Stimulated activated CD4-positive, alpha-beta T cell treated with anti-CD3 and anti-CD28 coated beads, Interleukin-1b, Interleukin-23, amount 100 ng/mL, for 4 hours (primary cell): ENCODE data around the gene DQX1.
"Not testable (repeated sequence)": the region's sequence is repeated elsewhere in the genome, so short reads cannot be mapped to it uniquely, and the experiment has no call there.

Experiments used
- DNase-seq, 2 donors: peaks; one replicate each; pipeline ENCODE4 v3.0.0-alpha.2; 2020; ENCODE audit warnings: low read depth in 2 of 2

DQX1 gene, protein sequence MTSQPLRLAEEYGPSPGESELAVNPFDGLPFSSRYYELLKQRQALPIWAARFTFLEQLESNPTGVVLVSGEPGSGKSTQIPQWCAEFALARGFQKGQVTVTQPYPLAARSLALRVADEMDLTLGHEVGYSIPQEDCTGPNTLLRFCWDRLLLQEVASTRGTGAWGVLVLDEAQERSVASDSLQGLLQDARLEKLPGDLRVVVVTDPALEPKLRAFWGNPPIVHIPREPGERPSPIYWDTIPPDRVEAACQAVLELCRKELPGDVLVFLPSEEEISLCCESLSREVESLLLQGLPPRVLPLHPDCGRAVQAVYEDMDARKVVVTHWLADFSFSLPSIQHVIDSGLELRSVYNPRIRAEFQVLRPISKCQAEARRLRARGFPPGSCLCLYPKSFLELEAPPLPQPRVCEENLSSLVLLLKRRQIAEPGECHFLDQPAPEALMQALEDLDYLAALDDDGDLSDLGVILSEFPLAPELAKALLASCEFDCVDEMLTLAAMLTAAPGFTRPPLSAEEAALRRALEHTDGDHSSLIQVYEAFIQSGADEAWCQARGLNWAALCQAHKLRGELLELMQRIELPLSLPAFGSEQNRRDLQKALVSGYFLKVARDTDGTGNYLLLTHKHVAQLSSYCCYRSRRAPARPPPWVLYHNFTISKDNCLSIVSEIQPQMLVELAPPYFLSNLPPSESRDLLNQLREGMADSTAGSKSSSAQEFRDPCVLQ

DNA sequence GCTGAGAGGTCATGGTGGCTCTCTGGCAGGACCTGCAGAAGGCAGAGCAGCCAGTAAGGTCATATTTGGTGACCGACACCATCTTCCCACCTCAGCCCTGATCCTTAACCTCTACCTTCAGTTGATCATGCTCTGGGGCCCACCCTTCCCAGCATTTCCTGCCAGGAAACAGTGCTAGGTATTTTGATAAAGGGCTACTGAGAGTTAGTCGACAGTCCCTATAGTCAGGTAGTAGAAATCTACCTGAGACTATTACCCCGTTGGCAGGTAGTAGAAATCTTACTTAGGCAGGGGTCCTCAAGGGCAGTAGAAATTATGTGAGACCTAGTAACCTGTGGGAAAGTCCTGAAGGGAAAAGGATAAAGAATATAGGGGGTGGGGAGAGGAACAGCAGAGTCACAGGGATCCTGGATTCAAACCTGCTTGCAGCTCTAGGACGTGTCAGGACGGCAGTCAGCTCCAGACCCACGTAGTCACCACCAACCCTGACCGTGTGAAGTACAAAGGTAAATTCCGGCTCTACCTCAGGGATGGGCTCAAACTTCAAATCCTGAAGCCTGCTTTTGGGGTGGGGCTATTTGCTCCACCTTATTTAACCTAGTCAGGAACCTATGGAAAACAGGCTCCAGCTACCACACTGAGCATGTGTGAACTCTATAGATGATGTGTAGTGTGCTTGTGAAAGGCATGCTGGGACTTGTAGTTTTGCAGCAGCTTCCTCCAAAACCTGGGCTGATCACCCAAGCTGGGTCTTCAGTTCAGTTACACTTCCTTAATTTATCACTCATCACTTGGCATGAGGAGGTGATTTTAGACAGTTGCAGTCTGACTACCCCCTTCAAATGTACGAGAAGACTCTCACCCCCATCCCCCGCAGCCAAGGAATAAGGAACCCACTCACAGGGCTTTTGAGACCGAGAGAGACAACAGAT, at the start of gene DQX1:
Gene DQX1, minus strand, starts transcription at position 515 of the 932 bp plus-strand sequence. Its CDS starts 502 bp downstream, at position 13.
- DNase-seq = no peak

DNA sequence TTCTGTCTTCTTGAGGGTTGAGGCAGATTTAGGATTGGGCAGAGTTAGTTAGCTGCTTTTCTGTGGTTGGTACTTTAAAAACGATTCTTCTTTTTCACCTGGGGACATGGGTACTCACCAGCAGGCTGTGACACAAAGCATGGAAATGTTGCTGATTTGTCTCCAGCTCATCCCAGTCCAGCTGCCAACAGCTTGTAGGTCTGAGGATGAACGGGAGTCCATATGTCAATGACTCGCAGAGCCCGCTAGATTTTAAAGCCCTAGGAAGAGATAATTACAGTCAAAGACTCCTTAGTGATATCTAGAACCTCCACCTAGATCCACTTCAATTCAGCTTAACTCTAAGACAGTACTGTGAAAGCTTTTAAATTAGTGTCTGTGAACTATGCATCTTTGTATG, 49.3 kb upstream of the DQX1 start:
- DNase-seq = no peak

DNA sequence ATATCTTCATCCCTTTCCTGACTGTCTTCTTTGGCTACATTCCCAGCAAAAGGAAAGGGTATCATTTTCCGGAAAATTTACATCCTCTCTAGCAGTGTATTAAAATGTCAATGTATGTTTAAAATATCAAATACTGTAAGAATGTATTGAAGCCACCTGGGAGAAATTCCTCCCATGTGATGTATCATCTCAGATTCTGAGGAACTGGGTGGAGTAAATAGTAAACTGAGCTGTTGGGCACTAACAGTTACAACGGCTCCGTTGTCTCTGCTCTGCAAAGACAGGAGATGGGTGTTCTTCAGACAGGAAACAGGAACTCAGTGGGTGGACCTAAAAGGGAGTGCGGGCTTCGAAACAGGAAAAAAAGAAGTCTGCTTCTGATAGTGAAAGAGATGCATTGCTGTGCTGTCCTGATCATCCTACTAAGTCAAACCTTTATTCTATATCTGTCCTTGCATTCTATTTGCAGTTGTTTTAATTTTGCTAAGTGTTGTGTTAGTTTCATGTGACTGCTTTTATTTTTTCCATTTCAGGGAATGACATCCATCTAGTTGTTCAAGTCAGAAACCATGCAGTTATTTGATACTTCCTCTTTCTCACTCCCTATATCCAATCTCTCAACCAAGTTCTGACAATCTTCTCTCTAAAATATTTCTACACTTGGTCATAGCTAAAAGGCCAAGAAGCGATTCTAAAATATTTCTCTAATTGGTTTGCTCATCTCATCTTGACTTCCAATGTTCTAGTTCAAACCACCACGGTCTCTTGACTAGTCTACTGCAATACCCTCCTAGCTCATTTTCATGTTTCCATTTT, 47.9 kb upstream of the DQX1 start:
- DNase-seq = no peak

DNA sequence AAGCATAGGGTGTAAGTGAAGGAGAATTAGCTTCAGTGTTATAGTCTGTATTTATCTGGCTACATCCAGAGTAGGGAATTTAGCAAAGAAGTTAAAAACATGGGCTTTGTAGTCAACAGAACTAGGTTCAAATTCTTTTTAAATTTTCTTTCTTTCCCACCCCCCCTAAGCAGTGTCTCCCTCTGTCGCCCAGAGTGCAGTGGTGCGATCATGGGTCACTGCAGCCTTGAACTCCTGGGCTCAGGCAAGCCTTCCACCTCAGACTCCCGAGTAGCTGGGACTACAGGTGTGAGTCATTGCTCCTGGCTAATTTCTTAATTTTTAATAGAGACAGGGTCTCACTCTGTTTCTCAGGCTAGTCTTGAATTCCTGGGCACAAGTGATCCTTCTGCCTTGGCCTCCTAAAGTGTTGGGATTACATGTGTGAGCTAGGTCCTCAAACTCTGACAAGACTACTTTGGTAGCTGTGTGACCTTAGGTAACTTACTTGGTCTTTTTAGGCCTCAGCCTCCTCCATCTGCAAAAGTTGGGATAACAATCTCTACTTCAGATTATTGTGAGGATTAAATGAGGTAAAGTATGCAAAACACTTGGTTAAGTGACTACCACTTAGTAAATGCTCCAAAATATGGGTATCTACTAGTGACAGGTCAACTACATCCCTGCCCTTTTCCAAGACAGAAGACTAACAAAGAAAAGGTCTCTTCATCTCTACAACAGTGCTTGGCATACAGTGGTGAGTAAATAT, 46.3 kb upstream of the DQX1 start:
- DNase-seq = no peak

DNA sequence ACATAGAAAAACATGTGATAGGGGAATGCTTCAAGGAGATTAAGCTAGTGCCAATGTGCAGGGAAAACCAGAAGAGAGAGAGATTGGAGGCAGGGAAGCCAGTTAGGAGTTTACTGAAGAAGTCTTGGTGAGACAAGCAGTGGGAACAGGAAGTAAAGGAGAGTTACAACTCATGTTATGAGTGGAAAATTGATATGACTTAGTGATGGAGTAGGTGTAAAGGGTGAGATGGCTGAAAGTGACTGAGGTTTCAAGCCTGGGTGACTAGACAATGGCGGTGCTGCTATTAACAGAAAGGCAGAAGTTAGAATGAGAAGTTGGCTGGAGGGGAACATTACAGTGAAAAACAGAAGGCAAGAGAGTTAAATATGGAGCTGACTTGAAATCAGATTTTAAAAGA, 45.0 kb upstream of the DQX1 start:
- DNase-seq = no peak

DNA sequence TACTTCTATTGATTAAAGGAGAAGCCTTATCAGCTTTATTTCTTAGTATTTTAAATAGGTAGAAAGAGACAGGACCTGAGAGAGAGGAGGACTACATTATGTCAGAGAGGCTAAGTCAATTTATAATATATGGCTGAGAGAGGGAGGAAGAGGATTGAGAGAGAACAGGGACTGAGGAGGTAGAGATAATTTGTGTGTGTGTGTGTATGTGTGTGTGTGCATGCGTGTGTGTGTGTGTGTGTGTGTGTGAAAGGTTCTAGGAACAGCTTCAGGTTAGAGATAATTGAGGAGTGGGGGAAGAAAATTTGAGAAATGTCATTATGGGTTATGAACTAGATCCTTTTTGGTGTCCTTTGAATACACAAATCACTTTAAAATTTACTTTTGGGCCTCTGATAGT, 43.7 kb upstream of the DQX1 start:
- DNase-seq = no peak

DNA sequence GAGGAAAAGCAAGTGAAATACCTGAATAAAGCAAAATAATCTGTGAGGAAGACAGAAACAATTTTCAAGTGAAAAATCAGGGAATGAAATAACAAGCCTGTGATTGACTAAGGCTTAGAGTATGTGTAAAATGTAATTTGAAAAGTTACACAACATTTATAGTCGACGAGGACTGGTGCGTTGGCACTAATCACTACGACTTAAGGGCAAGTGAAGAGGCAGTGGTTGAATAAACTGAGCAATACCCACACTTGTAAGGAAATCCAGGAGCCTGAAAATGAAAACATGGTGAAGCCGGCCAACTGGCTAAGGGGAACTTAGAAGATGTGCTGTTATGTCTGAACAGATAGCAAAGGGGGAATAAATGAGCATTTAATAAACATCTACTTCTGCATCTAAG, 41.9 kb upstream of the DQX1 start:
- DNase-seq = no peak

DNA sequence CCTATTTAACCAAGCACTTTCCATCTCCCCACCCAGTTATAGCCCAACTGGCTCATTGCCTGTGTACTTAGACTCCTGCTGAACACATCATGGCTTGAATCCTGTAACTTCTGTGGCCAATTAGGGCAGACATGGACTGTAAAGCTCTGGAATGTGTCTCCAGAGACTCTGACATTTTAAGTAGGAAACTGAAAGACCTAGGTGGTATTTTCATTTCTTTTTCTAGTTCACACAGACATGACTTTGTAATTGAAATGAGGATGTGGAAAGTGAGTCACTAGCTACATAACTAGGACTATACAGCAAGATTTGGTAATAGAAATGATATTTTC, 40.7 kb upstream of the DQX1 start:
- DNase-seq = no peak

DNA sequence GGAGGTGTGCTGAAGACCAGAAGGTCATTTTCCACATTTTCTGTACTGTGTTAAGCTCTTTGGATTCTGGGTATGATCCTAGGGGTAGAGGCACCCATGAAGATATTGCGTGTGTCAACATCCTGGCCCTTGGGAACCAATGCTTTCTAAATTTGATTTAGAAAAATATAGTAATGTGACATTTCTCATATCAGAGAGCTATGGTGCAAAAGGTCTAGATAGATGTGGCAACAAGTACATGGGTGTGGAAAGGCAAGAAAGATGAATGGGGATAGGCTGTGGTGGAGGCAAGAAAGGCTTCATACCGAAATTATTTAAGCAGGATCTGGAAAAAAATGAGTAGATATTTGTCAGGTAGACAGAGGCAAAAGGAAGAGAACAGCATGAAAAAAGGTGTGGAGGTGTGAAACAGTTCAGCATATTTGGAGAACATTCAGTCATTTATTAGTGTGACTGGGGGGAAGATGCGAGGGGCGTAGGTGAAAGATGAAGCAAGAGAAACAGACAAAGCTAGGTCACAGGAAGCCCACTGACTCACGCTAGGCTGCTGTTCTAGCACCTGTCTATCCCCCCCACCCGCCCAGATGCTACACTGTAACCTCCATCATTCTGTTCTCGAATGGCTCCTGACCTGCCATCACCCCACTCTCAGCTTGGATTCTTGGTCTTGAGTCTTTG, 40.2 kb upstream of the DQX1 start:
- DNase-seq = no peak

DNA sequence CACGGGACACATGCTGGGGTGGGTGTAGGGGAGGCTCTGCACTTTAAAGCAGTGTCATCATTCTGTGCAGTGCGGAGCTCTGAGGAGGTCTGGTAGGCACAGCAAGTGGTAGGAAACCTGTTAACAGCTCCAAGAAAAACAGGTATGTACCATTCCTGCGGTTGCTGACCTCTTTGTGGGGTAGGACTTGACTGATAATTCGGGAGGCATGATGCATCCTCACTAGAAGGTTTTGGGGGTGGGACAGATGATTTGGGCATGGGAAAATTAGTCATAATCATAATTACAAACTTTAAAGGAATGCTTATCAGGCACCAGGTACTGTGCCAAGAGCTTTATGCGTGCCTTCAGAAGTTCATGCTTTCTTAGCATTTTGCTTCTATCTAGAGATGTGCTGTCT, 38.2 kb upstream of the DQX1 start:
- no peak for DNase-seq

DNA sequence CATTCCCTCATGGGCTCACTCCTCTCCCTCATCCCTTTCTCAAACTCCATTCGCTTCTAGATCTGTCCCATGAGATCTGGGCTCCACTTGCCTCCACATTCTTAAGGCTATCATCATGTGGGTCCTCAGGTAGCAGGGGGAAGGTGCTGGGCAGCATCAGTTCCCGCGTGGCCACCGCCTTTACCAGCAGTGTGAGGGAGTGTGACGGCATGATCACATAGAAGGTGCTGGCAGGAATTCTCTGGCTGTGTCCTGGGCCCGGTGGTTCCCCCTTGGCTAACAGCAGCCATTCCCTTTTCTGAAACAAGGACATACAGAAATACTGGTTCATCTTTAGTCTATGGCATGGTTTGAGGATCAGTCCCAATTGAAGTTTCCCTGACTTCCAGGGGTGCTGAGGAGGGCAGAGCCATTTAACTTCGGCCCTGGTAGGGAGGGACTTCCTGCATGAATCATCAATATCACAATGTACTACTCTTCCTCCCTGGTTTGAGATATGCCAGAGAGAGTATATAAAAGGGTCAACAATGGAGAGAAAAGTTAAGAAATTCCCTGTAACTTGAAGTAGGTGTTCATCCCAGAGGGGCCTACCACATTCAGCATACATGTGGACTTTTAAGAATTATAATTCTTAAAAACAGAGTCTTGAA, 36.2 kb upstream of the DQX1 start:
- DNase-seq = no peak

DNA sequence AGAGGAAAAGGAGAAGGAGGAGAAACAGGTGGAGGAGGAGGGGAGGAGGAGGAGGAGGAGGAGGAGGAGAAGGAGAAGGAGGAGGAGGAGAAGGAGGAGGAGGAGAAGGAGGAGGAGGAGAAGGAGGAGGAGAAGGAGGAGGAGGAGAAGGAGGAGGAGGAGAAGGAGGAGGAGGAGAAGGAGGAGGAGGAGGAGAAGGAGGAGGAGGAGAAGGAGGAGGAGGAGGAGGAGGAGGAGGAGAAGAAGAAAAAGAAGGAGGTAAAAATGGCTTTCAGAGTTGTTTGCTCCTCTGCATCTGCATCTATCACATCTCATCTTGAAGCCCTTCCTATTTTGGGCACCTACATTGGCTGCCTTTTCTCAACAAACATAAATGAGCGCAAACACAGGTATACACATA, 35.0 kb upstream of the DQX1 start:
- DNase-seq = not testable (repeated sequence)

DNA sequence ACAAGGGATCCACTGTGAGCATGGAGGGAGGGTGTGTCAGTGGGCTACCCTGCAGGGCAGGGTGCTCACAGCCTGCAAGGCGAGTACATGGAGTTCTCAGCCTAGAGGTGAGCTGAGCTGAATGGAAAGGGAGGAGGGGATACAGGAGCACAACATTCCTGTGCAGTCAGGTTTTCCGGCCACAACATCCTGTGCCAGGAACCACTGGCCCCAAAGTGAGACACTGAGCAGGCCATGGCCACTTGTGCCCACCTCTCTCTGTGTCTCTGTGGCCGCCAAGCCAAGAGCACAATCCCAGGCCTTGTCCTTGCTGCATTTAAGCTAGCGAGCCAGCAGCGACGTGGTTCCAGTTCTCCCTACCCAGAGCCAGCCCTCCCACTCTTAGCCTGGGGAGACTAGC, 34.6 kb upstream of the DQX1 start:
- no peak for DNase-seq

DNA sequence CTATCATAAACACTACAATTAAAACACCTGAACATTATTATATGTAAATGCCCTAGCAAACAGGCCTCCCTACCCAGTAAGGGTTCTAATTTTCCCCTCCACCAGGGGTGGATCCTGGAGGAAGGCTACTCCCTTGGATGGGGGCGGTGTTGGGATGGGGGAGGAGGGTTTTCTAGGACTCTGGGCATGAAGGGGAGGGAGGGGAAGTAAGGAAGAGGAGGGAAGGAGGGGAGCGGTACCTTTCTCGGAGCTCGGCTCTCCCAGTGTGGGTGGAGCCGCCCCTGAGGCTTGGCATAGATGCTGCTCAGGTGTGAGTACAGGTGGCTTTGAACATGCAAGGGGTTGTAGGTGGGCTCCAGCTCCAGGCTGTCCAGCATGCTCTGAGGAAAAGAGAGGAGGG, 33.9 kb upstream of the DQX1 start:
- DNase-seq = no peak

DNA sequence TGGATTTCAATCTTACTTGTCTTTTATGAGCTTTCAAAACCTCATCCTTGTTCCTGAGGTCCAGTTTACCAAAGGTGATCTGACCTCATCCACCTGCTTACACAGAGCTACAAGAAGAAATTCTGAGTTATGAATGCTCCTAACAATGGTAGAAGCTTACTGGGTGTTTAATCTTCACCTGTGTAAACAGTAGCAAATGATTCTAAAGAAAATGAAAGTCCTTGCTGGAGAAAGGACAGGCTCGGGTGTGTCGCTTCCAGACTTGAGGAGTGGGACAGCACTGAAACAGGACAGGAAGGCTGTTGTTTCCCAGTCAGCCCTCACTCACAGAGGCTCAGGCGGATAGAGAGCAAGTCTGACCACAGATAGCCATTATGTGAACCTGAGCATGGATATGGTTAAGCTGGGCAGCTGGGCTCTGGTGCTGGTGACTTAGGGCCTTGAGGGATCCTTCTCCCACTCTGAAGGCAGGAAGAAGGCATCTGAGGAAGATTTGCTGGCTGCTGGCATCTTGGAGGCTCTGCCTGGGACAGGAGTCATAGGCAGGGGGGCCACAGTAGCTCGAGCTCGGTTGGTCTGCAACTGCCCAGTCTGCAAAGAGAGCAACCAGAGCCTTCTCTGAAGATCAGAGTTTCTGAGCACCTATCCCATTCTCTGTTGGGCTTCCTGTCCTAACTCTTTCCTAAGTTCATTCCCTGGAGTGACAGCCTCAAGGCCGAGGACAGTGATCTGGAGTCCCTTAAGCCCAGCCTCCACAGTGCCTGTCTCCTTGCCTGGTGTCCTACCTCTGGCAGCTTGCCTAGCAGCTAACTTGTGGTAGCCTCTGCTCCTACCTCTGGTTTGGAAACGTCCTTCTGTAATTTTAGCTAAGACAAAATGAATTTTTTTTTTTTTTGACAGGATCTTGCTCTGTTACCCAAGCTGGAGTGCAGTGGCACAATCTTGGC, 32.5 kb upstream of the DQX1 start:
- DNase-seq = no peak

DNA sequence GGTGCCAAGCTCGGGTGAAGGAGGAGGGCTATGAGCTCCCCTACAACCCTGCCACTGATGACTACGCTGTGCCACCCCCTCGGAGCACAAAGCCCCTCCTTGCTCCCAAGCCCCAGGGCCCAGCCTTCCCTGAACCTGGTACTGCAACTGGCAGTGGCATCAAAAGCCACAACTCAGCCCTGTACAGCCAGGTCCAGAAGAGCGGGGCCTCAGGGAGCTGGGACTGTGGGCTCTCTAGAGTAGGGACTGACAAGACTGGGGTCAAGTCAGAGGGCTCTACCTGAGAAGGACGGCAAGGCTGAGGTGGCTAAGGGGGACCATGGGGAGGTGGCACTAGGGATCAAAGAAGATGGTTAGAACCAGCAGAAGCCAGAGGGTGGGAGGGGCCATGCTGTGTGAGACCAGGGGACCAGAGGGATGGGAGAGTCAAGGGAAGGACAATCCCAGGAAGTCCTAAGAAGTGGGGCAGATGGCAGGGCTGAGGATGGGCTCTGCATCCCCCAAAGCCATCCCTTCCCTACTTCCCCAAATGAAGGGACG, 30.9 kb upstream of the DQX1 start:
- DNase-seq = no peak

DNA sequence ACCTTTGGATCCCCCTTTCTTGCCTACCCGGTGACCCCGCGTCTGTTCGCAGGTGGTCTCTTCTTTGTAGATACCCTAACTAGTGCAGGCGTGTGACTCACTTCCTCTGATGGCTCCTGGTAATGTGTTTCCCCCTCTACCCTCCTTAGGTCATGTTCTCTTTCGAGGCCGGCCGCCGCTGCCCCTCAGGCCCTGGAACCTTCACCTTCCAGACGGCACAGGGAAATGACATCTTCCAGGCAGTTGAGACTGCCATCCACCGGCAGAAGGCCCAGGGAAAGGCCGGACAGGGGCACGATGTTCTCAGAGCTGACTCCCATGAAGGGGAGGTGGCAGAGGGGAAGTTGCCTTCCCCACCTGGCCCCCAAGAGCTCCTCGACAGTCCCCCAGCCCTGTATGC, 30.1 kb upstream of the DQX1 start:
- no peak for DNase-seq

DNA sequence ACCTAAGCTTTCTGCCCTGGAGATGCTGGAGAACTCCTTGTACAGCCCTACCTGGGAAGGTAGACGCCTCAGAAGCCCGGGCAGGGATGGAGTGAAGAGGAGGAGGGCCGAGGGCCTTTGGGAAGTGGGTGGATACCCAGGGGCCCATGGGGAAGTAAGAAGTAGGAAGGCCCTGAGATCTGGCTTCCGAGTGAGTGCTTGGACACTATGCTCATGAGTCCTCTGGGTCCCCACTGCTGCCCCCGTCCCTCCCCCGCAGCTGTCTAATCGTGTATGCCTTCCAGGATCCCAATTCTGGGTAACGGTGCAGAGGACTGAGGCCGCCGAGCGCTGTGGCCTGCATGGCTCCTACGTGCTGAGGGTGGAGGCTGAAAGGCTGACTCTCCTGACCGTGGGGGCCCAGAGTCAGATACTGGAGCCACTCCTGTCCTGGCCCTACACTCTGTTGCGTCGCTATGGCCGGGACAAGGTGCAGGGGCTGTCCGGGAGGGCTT, 29.6 kb upstream of the DQX1 start:
- DNase-seq = no peak
